PC-3 (cell line): ENCODE measurements around the gene RBBP8.

Source experiments
- EZH2 ChIP-seq: fragments of 300-600 bp; sonication (generic); IDR thresholded peaks from one replicate; pipeline ENCODE4 v1.6.1; 2017; ENCODE audit warnings: antibody characterized with exemption, mild to moderate bottlenecking, low read length; ENCODE audit not compliant: unreplicated experiment
- EZH2phosphoT487 ChIP-seq: fragments of 300-600 bp; sonication (generic); IDR thresholded peaks from 2 replicates; pipeline ENCODE4 v1.6.1; 2018; ENCODE audit warnings: mild to moderate bottlenecking, antibody characterized with exemption, low read length, borderline replicate concordance
- TF ChIP-seq, protein P1 (sequence below): fragments of 300-600 bp; sonication (generic); conservative IDR thresholded peaks from 2 replicates; pipeline ENCODE4 v1.5.1; 2017; ENCODE audit warnings: antibody characterized with exemption, low read depth, mild to moderate bottlenecking, low read length

DNA sequence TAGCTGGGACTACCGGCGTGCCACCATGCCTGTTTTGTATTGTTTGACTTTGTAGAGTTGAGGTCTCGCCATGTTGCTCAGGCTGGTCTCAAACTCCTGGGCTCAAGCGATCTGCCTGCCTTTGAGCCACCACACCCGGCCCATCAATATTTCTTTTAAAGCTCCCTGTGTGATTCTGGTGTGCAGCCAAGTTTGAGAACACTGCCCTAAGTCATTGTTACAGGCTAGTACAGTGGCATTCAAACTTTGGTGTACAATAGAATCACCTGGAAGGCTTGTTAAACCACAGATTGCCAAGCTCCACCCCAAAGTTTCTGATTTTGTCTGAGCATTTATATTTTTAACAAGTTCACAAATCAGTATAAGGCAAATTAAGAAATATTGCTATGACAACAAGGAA, 99.9 kb downstream of the RBBP8 start:
- TF ChIP-seq, protein P1, sequence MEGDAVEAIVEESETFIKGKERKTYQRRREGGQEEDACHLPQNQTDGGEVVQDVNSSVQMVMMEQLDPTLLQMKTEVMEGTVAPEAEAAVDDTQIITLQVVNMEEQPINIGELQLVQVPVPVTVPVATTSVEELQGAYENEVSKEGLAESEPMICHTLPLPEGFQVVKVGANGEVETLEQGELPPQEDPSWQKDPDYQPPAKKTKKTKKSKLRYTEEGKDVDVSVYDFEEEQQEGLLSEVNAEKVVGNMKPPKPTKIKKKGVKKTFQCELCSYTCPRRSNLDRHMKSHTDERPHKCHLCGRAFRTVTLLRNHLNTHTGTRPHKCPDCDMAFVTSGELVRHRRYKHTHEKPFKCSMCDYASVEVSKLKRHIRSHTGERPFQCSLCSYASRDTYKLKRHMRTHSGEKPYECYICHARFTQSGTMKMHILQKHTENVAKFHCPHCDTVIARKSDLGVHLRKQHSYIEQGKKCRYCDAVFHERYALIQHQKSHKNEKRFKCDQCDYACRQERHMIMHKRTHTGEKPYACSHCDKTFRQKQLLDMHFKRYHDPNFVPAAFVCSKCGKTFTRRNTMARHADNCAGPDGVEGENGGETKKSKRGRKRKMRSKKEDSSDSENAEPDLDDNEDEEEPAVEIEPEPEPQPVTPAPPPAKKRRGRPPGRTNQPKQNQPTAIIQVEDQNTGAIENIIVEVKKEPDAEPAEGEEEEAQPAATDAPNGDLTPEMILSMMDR, result no peak
- no peak for TF ChIP-seq EZH2
- no peak for TF ChIP-seq EZH2phosphoT487
